B cell (primary cell): Measurements from ENCODE around the gene ATP1A4. TPM values are rescaled to one million over a fixed set of nuclear protein-coding genes. Genes with fewer than 3 reads are reported as not detected.

Source experiments
- ATAC-seq: fragments of 200-7000 bp; cut with Tn5 transposase; one replicate; pipeline ENCODE4 v1.10.0; 2021; ENCODE audit warnings: low read depth, mild to moderate bottlenecking, moderate number of reproducible peaks, moderate library complexity
- CTCF ChIA-PET: fragments of 350-600 bp; sonication (Branson Sonifier 250); formaldehyde crosslinking; loops from one replicate; lab custom pipeline; 2021; ENCODE audit warnings: antibody characterized with exemption, inconsistent platforms; lab: Charles Lee
- POLR2A ChIA-PET: fragments of 350-600 bp; sonication (Branson Sonifier 250); formaldehyde crosslinking; loops from one replicate; lab custom pipeline; 2021; ENCODE audit warnings: antibody characterized with exemption; lab: Charles Lee
- DNase-seq: peaks from one replicate; pipeline ENCODE4 v3.0.0; 2013
- H2AFZ ChIP-seq: 2 replicates; pipeline ENCODE4 v1.6.1; 2012; ENCODE audit warnings: mild to moderate bottlenecking, low read depth, low read length; ENCODE audit not compliant: insufficient read depth, poor library complexity, severe bottlenecking
- H3K27ac ChIP-seq, 2 donors: 1 replicate in 1 of 2; 2 replicates in 1 of 2; pipeline ENCODE4 v1.5.1; 2012 to 2013; ENCODE audit warnings: low read length in 2 of 2, mild to moderate bottlenecking in 2 of 2, moderate library complexity in 1 of 2
- H3K27me3 ChIP-seq, 4 experiments: fragments of 200-600 bp in 1 of 4; sonication (generic) in 1 of 4; replicated peaks in 1 of 4; 1 replicate in 2 of 4; 2 replicates in 2 of 4; pipeline versions ENCODE4 v1.6.1 to v1.7.0; 2013 to 2016; ENCODE audit warnings: low read length in 3 of 4, mild to moderate bottlenecking in 2 of 4, mixed read lengths in 1 of 4, moderate library complexity in 1 of 4; ENCODE audit not compliant: insufficient read depth in 4 of 4, control insufficient read depth in 3 of 4; ENCODE audit errors: control extremely low read depth in 1 of 4
- H3K36me3 ChIP-seq, 2 experiments: replicated peaks in 1 of 2; 1 replicate in 1 of 2; 2 replicates in 1 of 2; pipeline versions ENCODE4 v1.6.1 to v1.7.1; 2013; ENCODE audit warnings: low read length in 1 of 2; ENCODE audit not compliant: insufficient read depth in 2 of 2, control insufficient read depth in 1 of 2; ENCODE audit errors: control extremely low read depth in 1 of 2, extremely low read depth in 1 of 2
- H3K4me1 ChIP-seq, 2 donors: fragments of 200-600 bp in 1 of 2; sonication (generic) in 1 of 2; 1 replicate in 1 of 2; 2 replicates in 1 of 2; pipeline versions ENCODE4 v1.5.1 to v1.6.1; 2013 to 2017; ENCODE audit warnings: low read length in 2 of 2; ENCODE audit not compliant: control insufficient read depth in 2 of 2, insufficient read depth in 2 of 2
- H3K4me2 ChIP-seq: replicated peaks from 2 replicates; pipeline ENCODE3; 2012; ENCODE audit warnings: mild to moderate bottlenecking, low read depth, low read length; ENCODE audit not compliant: poor library complexity, severe bottlenecking
- H3K4me3 ChIP-seq, 5 experiments: fragments of 200-600 bp in 1 of 5; sonication (generic) in 1 of 5; 1 replicate in 3 of 5; 2 replicates in 2 of 5; pipeline versions ENCODE4 v1.5.1 to v1.7.0; 2011 to 2016; ENCODE audit warnings: low read length in 4 of 5, mild to moderate bottlenecking in 4 of 5, low read depth in 2 of 5, control low read depth in 1 of 5, moderate library complexity in 1 of 5; ENCODE audit not compliant: insufficient read depth in 1 of 5; ENCODE audit errors: control extremely low read depth in 1 of 5, extremely low read depth in 1 of 5
- H3K79me2 ChIP-seq: fragments of 200-600 bp; sonication (generic); one replicate; pipeline ENCODE4 v1.6.0; 2016; ENCODE audit warnings: low read length; ENCODE audit not compliant: control insufficient read depth, insufficient read depth
- H3K9ac ChIP-seq: fragments of 200-600 bp; sonication (generic); 2 replicates; pipeline ENCODE4 v1.6.1; 2017; ENCODE audit warnings: mild to moderate bottlenecking, low read length, moderate library complexity
- H3K9me3 ChIP-seq, 3 donors: one replicate each; pipeline versions ENCODE4 v1.6.1 to v1.7.1; 2013; ENCODE audit warnings: low read length in 2 of 3; ENCODE audit not compliant: control insufficient read depth in 2 of 3, insufficient read depth in 1 of 3; ENCODE audit errors: control extremely low read depth in 1 of 3
- H4K20me1 ChIP-seq: 2 replicates; pipeline ENCODE4 v1.6.0; 2012; ENCODE audit warnings: mild to moderate bottlenecking, low read length; ENCODE audit not compliant: insufficient read depth, control insufficient read depth, poor library complexity, severe bottlenecking
- H3K27ac Mint-ChIP-seq: one replicate; pipeline ENCODE4 v1.8.0; 2021; ENCODE audit warnings: mixed read lengths
- H3K27me3 Mint-ChIP-seq: one replicate; pipeline ENCODE4 v1.8.0; 2021; ENCODE audit warnings: mixed read lengths
- H3K4me1 Mint-ChIP-seq: one replicate; pipeline ENCODE4 v1.8.0; 2021; ENCODE audit warnings: mixed read lengths
- H3K4me3 Mint-ChIP-seq: one replicate; pipeline ENCODE4 v1.8.0; 2021; ENCODE audit warnings: mixed read lengths
- H3K9me3 Mint-ChIP-seq: one replicate; pipeline ENCODE4 v1.8.0; 2022; ENCODE audit warnings: mixed read lengths; ENCODE audit not compliant: insufficient read depth
- CTCF ChIP-seq: fragments of 200-600 bp; IDR thresholded peaks from one replicate; pipeline ENCODE4 v1.8.0; 2022; ENCODE audit warnings: antibody characterized with exemption, mild to moderate bottlenecking
- EZH2 ChIP-seq: IDR thresholded peaks from 2 replicates; pipeline ENCODE4 v1.6.1; 2012; ENCODE audit warnings: borderline replicate concordance, low read depth, mild to moderate bottlenecking, moderate library complexity, low read length; ENCODE audit not compliant: insufficient read depth, poor library complexity, severe bottlenecking
- WGBS: methylation state at CpG from one replicate; pipeline ENCODE4 v1.1.5; 2013; ENCODE audit warnings: missing lambda C conversion rate; ENCODE audit not compliant: insufficient coverage; 5-methylcytosine and 5-hydroxymethylcytosine counted together
- intact Hi-C: fragments of 100-400 bp; cut with micrococcal nuclease; formaldehyde crosslinking; loops from one replicate; pipeline ENCODE4 v1.10.0; 2022
- polyA plus RNA-seq: library from polyadenylated mRNA; depleted of rRNA; stranded (reverse); fragments of >200 nt; gene quantifications from 2 replicates; pipeline ENCODE4 v1.2.3, GENCODE V29; 2012
- total RNA-seq, 2 donors: library from RNA; stranded (reverse); fragments of 120-200 nt in 1 of 2; gene quantifications; 1 replicate in 1 of 2; 2 replicates in 1 of 2; pipeline versions ENCODE4 v1.2.3 to v1.2.4, GENCODE V29; 2013 to 2022

The ATP1A4 gene
- total and polyA plus RNA-seq, 2 donors (not counting 1 experiment from before 2014, with no cell fraction given) = 0.12 TPM; not detected in 1

DNA sequence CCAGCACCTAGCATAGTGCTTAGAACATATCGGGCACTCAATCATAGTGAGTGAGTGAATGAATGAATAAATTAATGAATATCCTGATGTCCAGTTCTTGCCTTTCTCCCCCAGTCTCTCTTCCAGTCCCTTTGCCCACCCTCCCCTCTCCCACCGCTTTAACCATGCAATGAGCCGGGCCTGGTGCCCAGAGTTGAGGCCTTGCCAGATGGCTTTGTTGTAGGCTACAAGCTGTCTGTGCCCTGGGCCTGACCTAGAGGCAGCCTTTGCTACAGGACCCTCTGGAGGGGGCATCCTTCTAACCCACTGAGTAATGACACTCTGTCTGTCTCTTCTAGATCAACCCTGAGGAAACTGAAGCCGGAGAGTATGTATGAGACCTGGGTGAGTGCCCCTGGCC, 45.8 kb downstream of the ATP1A4 start:
- no peak overlapping the region for H3K9ac ChIP-seq
- 100% methylated on average over 3 of the region's 4 CpGs for WGBS
- H4K20me1 ChIP-seq = no peaks in the 10 kb centered on the region
- H3K27me3 Mint-ChIP-seq = no peaks in the 10 kb centered on the region
- no peaks in the 10 kb centered on the region for H3K9me3 ChIP-seq
- no peaks in the 10 kb centered on the region for H3K36me3 ChIP-seq
- no peak overlapping the region for H3K4me2 ChIP-seq
- no peaks in the 10 kb centered on the region for H3K27me3 ChIP-seq
- H3K27ac ChIP-seq = no peak overlapping the region
- peaks cover 9 to 22% of the 10 kb centered on the region in 2 donors for H3K4me1 ChIP-seq
- H3K4me3 Mint-ChIP-seq = no peak overlapping the region
- ChIA-PET CTCF (interaction anchor here (2.6 to 3.7 kb wide), 3 partner anchors 22 to 95 kb away, joined by 14 to 39 read pairs (median 30); no protein-coding TSS in a partner anchor), POLR2A (no interaction called here)
- intact Hi-C loops = no loop called here
- H3K27ac Mint-ChIP-seq = no peak overlapping the region
- no peak overlapping the region for H3K4me3 ChIP-seq
- DNase-seq (no peak), ATAC-seq (no peak)
- H3K9me3 Mint-ChIP-seq = no peaks in the 10 kb centered on the region
- TF ChIP-seq CTCF = no peak
- TF ChIP-seq EZH2 = no peak
- no peak overlapping the region for H2AFZ ChIP-seq
- no peaks in the 10 kb centered on the region for H3K79me2 ChIP-seq
- H3K4me1 Mint-ChIP-seq = peaks cover 4% of the 10 kb centered on the region

- Mint-ChIP-seq H3K27me3 (no peaks in the 10 kb centered on the region), H3K27ac (peak overlapping the region; percentile 17), H3K4me3 (no peak overlapping the region), H3K9me3 (no peaks in the 10 kb centered on the region), H3K4me1 (peaks cover 27% of the 10 kb centered on the region)
- no peak overlapping the region for H3K4me3 ChIP-seq
- 100% methylated on average over 1 of the region's 4 CpGs for WGBS
- H3K79me2 ChIP-seq = peaks cover 3% of the 10 kb centered on the region
- ATAC-seq = no peak
- peaks cover 19 to 25% of the 10 kb centered on the region in 2 donors for H3K4me1 ChIP-seq
- CTCF ChIA-PET = interaction anchor here (0.9 to 9.7 kb wide), 6 partner anchors 9 to 178 kb away, joined by 3 to 77 read pairs (median 37); no protein-coding TSS in a partner anchor
- no peaks in the 10 kb centered on the region for H4K20me1 ChIP-seq
- intact Hi-C loops = no loop called here
- no peaks in the 10 kb centered on the region for H3K36me3 ChIP-seq
- no peak overlapping the region for H3K4me2 ChIP-seq
- no peak for DNase-seq
- POLR2A ChIA-PET = no interaction called here
- no peaks in the 10 kb centered on the region for H3K27me3 ChIP-seq
- TF ChIP-seq CTCF (no peak), EZH2 (no peak)
- no peak overlapping the region for H2AFZ ChIP-seq
- peak overlapping the region in 1 of 2 donors; percentile 8 for H3K27ac ChIP-seq
- no peaks in the 10 kb centered on the region for H3K9me3 ChIP-seq
- H3K9ac ChIP-seq = no peak overlapping the region
These were observed 49.4 kb downstream of the ATP1A4 start for GRCh38 chr1:160200786-160201185.
